Activated effector memory CD4-positive, alpha-beta T cell treated with Interleukin-2 at 50 U/mL for 16 hours (primary cell): ENCODE measurements around the gene C19orf67.
"Not testable (repeated sequence)": the region's sequence is repeated elsewhere in the genome, so short reads cannot be mapped to it uniquely, and the experiment has no call there.

ENCODE experiments used
- DNase-seq: peaks from one replicate; pipeline ENCODE4 v3.0.0-alpha.2; 2020

C19orf67 gene

DNA sequence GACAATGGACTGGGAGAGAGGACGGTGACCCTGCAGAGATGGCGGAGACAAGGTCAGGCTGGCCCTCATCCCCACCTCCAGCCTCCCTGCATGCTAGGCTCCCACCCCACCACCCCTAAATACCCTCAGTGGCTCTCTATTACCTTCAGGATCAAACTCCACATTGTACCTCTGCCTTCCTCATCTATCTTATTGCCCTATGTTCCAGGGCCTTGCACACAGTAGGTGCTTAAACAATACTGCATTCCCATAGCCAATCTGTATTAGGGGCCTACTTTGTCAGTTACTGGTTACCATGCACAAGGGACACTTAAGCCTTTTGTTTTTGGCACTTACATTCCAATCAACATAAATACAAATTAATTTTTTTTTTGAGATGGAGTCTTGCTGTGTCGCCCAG lies 30.2 kb downstream of the C19orf67 start:
- DNase-seq, result no peak

GRCh38 chr19:14054721-14055120 lies 30.9 kb downstream of the C19orf67 start:
- DNase-seq, result no peak

GRCh38 chr19:14054099-14054498 lies 31.5 kb downstream of the C19orf67 start:
- no peak for DNase-seq

DNA sequence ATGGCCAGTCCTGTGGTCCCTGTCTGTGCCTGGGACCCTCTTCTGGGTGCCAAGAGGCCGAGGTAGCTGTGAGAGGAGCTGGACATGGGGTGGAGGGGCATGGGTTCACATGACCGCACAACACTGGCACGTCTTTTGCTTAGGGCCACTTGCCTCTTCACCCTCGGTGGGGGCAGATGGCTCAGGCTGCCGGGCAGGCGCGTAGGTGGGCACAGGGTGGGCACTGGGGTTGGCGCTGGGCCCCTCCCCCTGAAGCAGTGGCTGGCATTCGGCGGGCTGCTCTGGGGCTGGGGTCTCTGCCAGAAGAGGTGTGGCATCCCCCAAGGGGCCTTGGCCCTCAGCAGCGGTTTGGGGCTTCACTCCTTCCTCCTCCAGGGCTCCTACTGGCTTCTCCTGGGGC lies 32.1 kb downstream of the C19orf67 start:
- no peak for DNase-seq

GRCh38 chr19:14053032-14053431 lies 32.6 kb downstream of the C19orf67 start:
- no peak for DNase-seq

DNA sequence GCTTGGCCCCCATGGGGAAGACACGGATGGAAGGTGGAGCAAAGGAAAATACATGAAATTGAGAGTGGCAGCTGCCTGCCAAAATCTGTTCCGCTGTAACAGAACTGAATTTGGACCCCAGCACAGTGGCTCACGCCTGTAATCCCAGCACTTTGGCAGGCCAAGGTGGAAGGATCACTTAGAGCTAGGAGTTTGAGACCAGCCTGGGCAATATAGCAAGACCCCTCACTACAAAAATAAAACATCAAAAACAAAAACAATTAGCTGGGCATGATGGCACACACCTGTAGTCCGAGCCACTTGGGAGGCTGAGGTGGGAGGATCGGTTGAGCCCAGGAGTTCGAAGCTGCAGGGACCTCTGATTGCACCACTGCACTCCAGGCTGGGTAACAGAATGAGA lies 33.1 kb downstream of the C19orf67 start:
- DNase-seq, result no peak

- DNase-seq, result no peak
Observed at GRCh38 chr19:14051980-14052379, 33.6 kb downstream of the C19orf67 start.

DNA sequence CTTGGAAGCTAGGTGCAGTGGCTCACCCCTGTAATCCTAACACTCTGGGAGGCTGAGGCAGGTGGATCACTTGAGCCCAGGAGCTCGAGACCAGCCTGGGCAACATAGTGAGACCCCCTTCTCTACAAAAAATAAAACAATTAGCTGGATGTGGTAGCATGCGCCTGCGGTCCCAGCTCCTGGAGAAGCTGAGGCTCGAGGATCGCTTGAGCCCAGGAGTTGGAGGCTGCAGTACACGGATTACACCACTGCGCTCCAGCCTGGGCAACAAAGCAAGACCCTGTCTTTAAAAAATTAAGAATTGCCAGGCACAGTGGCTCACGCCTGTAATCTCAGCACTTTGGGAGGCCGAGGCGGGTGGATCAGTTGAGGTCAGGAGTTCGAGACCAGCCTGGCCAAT lies 34.6 kb downstream of the C19orf67 start:
- not testable (repeated sequence) for DNase-seq

GRCh38 chr19:14050512-14050911 lies 35.1 kb downstream of the C19orf67 start:
- no peak for DNase-seq

DNA sequence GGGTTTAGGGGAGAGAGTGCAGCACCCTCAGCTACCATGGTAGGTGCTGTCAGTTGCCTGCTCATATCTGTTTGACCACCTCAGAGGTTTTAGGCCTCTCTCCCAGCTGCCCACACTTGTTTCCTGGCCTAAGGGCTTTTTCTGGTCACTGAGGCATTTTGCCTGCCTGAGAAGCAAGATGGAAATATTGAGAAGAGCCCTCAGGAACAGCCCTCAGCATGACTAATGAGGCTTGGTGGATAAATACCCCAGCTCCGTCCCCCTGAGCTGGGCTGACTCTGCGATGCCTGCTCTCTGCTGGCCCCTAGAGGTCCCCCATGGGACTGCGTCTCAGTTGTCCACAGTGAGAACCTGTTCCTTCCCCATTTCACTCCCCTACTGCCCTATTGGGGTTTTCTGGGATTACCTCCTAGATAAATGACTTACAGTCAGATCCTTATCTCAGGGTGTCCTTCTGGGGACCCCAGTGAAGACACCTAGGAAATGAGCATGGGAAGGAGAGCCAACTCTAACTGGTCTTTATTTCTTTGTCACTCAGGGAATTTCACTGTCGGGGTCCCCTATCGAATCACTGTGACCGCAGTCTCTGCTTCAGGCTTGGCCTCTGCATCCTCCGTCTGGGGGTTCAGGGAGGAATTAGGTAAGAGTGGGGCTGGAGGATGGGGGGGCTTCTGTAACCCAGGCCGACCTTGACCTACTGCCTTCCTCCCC lies 37.0 kb downstream of the C19orf67 start:
- peak; percentile 49 for DNase-seq

DNA sequence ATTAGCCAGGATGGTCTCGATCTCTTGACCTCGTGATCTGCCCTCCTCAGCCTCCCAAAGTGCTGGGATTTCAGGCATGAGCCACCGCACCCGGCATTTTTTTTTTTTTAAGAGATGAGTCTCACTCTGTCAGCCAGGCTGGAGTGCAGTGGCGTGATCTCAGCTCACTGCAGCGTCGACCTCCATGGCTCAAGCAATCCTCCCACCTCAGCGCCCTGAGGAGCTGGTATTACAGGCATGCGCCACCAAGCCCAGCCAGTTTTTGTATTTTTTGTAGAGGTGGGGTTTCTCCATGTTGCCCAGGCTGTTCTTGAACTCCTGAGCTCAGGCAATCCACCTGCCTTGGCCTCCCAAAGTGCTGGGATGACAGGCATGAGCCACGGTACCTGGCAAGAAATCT lies 37.7 kb downstream of the C19orf67 start:
- DNase-seq, result not testable (repeated sequence)

DNA sequence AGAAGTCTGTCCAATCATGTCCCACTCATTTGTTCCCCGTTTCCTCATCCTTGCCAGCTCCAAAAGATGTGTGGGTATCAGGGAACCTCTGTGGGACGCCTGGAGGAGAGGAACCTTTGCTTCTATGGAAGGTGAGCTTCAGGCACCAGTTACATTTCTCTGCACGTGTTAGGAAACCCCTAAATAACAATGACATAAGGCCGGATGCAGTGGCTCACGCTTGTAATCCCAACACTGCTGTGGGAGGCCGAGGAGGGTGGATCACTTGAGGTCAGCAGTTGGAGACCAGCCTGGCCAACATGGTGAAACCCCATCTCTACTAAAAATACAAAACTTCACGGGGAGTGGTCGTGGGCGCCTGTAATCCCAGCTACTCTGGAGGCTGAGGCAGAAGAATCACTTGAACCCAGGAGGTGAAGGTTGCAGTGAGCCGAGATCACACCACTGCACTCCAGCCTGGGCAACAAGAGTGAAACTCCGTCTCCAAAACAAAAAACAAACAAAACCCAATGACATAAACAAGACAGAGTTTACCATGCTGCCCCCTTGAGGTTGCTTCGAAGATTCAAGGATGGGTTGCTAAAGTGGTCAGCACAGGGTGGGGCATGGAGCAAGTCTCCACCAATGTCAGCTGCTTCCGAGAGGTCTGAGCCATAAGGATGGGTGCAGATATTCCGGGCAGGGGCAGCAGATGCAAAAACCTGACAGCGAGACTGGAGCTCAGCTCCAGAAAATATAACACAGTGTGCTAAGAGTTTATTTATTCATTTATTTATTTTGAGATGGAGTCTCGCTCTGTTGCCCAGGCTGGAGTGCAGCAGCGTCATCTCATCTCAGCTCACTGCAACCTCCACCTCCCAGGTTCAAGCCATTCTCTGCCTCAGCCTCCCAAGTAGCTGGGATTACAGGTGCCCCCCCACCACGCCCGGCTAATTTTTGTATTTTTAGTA lies 42.6 kb downstream of the C19orf67 start:
- not testable (repeated sequence) for DNase-seq

DNA sequence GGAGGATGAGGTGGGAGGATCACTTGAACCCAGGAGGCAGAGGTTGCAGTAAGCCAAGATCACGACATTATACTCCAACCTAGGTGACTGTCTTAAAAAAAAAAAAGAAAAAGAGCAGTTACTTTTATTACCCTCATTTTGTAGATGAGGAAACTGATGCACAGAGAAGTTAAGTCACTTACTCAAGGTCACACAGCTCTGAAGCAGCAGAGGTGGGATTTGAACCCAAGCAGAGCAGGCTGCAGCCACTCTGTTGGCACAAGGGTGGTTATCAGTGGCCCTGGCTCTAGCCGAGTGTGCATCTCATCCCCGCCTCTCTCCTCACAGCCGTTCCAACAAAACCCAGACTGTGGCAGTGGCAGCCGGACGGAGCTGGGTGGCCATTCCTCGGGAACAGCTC lies 46.4 kb downstream of the C19orf67 start:
- DNase-seq, result no peak

GRCh38 chr19:14035706-14036105 lies 49.9 kb downstream of the C19orf67 start:
- DNase-seq, result no peak

DNA sequence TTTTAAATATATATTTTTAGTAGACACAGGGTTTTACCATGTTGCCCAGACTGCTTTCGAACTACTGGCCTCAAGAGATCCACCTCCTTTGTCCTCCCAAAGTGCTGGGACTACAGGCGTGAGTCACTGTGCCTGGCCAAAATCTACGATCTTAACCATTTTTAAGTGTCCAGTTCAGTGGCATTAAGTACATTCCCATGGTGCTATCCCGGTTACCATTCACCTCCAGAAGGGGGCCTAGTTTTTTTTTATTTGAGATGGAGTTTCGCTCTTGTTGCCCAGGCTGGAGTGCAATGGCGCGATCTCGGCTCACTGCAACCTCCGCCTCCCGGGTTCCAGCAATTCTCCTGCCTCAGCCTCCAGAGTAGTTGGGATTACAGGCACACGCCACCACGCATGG lies 50.4 kb downstream of the C19orf67 start:
- not testable (repeated sequence) for DNase-seq

GRCh38 chr19:14033946-14034345 lies 51.6 kb downstream of the C19orf67 start:
- no peak for DNase-seq

DNA sequence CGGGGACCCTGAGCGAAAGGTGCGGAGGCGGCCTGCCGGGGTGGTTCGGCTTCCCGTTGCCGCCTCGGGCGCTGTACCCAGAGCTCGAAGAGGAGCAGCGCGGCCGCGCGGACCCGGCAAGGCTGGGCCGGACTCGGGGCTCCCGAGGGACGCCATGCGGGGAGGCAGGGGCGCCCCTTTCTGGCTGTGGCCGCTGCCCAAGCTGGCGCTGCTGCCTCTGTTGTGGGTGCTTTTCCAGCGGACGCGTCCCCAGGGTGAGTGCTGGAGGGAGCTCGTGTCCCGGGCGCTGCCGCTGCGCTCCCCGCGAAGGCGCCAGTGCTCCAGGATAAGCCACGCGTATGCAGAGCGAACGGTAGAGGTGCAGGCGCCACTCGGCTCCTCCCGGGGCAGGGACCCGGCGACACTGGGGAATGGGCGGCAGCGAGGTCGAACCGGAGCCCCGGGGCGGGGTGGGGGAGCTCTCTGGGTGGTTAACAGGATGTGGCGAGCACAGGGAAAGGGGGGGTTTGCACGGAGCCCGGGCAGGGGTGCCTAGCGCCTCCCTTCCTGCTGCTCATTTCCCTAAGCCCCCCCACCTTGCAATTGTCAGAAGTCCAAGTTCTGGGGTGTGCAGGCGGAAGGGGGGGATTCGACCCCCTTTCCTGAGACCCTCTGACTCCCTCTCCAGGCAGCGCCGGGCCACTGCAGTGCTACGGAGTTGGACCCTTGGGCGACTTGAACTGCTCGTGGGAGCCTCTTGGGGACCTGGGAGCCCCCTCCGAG lies 53.7 kb downstream of the C19orf67 start, which contains the start of gene IL27RA:
Gene IL27RA, plus strand, starts transcription at position 44 of the 762 bp plus-strand sequence. Its CDS starts 111 bp downstream, at position 155.
- peak; percentile 85 for DNase-seq
